ENCODE results near the gene TUBB3. TPM values are rescaled to one million over a fixed set of nuclear protein-coding genes. Genes with fewer than 3 reads are reported as not detected.

The TUBB3 gene
- total and polyA plus RNA-seq, 9 of the 15 experiments (the other 6 are each of a cell fraction or from before 2014, with no cell fraction given): 0.18 to 12.5 (median 5.0) TPM

DNA sequence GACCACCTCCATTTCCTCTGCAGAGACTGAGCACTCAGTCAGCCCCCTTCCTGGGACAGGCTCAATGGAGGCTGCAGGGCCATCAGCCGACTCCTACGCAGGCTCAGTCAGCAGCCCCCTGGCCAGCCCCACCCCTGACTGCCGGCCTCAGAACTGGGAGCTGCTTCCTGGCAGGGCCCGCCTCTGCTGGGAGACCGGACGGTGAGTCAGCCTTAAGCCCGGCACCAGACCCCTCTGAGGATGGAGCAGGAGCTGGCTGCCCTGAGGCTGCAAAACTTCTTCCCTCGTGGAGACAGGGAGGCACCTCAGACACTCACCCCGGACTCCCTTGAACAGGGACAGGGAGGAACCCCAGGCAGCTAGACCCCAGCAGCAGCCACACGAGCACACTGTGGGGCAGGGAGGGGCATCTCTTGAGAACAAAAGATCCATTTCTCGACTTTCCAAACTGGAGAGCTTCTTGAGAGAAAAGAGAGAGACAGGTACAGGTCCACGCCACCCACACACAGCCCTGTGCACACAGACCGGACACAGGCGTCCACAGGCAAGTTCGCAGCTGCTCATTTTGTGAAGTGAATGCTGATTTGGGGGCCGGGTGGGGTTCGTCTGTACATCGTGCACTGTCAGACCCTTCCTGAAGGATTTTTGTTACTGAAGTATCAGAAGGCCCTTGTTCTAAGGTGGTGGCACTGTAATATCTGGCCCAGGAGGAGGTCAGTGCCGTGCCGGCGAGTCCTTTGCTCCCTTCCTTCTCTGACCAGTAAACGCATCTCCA lies 1.3 kb upstream of the TUBB3 start (continued):
- TF ChIP-seq, protein P1, sequence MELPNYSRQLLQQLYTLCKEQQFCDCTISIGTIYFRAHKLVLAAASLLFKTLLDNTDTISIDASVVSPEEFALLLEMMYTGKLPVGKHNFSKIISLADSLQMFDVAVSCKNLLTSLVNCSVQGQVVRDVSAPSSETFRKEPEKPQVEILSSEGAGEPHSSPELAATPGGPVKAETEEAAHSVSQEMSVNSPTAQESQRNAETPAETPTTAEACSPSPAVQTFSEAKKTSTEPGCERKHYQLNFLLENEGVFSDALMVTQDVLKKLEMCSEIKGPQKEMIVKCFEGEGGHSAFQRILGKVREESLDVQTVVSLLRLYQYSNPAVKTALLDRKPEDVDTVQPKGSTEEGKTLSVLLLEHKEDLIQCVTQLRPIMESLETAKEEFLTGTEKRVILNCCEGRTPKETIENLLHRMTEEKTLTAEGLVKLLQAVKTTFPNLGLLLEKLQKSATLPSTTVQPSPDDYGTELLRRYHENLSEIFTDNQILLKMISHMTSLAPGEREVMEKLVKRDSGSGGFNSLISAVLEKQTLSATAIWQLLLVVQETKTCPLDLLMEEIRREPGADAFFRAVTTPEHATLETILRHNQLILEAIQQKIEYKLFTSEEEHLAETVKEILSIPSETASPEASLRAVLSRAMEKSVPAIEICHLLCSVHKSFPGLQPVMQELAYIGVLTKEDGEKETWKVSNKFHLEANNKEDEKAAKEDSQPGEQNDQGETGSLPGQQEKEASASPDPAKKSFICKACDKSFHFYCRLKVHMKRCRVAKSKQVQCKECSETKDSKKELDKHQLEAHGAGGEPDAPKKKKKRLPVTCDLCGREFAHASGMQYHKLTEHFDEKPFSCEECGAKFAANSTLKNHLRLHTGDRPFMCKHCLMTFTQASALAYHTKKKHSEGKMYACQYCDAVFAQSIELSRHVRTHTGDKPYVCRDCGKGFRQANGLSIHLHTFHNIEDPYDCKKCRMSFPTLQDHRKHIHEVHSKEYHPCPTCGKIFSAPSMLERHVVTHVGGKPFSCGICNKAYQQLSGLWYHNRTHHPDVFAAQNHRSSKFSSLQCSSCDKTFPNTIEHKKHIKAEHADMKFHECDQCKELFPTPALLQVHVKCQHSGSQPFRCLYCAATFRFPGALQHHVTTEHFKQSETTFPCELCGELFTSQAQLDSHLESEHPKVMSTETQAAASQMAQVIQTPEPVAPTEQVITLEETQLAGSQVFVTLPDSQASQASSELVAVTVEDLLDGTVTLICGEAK (IDR thresholded peaks at IDR 0.05): 0 out of 2 replicates have a peak, but pooled peaks have one; percentile 25
- TF ChIP-seq, protein P1 (CRISPR knock-in tag; IDR thresholded peaks at IDR 0.05): no peak
- TF ChIP-seq FOSL1 (tag; conservative IDR thresholded peaks at IDR 0.05) (peak; percentile 80), RBM17 (IDR thresholded peaks at IDR 0.05; ENCODE audit: borderline replicate concordance, low read depth, low read length) (no peak), TAF1 (IDR thresholded peaks at IDR 0.05; ENCODE audit: control insufficient read depth, extremely low read depth, insufficient read depth, low read length, severe bottlenecking) (peak; percentile 81), HDAC1 (IDR thresholded peaks at IDR 0.05) (no peak), ZNF76 (CRISPR knock-in tag; IDR thresholded peaks at IDR 0.05; ENCODE audit: borderline replicate concordance) (no peak), RBM34 (IDR thresholded peaks at IDR 0.05; ENCODE audit: borderline replicate concordance, insufficient read depth, low read length) (no peak)
- TF ChIP-seq, protein P2, sequence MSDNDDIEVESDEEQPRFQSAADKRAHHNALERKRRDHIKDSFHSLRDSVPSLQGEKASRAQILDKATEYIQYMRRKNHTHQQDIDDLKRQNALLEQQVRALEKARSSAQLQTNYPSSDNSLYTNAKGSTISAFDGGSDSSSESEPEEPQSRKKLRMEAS (CRISPR knock-in tag; IDR thresholded peaks at IDR 0.05): no peak

Data from K562 (cell line).